Measurements from ENCODE around the gene RYR2. TPM values are rescaled to one million over a fixed set of nuclear protein-coding genes. Genes with fewer than 3 reads are reported as not detected.

The RYR2 gene
- total RNA-seq, 1 experiment from 2014 or later, result 0.03 TPM

- Histone ChIP-seq H3K27ac (ENCODE audit: low read length) (no peak overlapping the region), H3K9me3 (ENCODE audit: control insufficient read depth, insufficient read depth, low read depth, low read length) (no peaks in the 10 kb centered on the region), H3K4me3 (ENCODE audit: low read depth in 2 of 2, low read length in 2 of 2) (no peak overlapping the region), H3K27me3 (ENCODE audit: control insufficient read depth, insufficient read depth, low read length) (no peaks in the 10 kb centered on the region), H3K4me1 (ENCODE audit: control insufficient read depth, insufficient read depth, low read length) (no peaks in the 10 kb centered on the region), H3K36me3 (ENCODE audit: control insufficient read depth, insufficient read depth, low read length) (no peaks in the 10 kb centered on the region)
- CTCF ChIA-PET, result no interaction called here
- no peak for ATAC-seq
- POLR2A ChIA-PET, result no interaction called here
- no peak for TF ChIP-seq CTCF (IDR thresholded peaks at IDR 0.05)
- TF ChIP-seq POLR2AphosphoS5 (IDR thresholded peaks at IDR 0.05; ENCODE audit: low read depth, low read length), result no peak
- no peak for TF ChIP-seq SIN3A (IDR thresholded peaks at IDR 0.05; ENCODE audit: borderline replicate concordance, insufficient read depth, low read depth, low read length)
- TF ChIP-seq REST (IDR thresholded peaks at IDR 0.05; ENCODE audit: insufficient read depth in 1 of 2, low read depth in 2 of 2, low read length in 1 of 2), result no peak
- no peak for TF ChIP-seq TCF7L2 (IDR thresholded peaks at IDR 0.05; ENCODE audit: low read depth, low read length)
- no TSS peak for BruUV-seq (replicated peaks)
- DNase-seq (ENCODE audit: low read depth, low spot score), result no peak
- intact Hi-C loops (cut with micrococcal nuclease; ENCODE audit: unreplicated experiment), result no loop called here
- in situ Hi-C loops (cut with HindIII; ENCODE audit: low pct_unique_long_range_greater_than_20kb, low sequenced_read_pairs), result no loop called here
These were observed 267.7 kb downstream of the RYR2 start for GRCh38 chr1:237309595-237310118.

GRCh38 chr1:237316352-237316751 lies 274.4 kb downstream of the RYR2 start:
- ATAC-seq (no peak), DNase-seq (ENCODE audit: low read depth, low spot score) (no peak)
- no peaks in the 10 kb centered on the region for H3K4me1 ChIP-seq (ENCODE audit: control insufficient read depth, insufficient read depth, low read length)
- no peak for TF ChIP-seq TCF7L2 (IDR thresholded peaks at IDR 0.05; ENCODE audit: low read depth, low read length)
- TF ChIP-seq CTCF (IDR thresholded peaks at IDR 0.05), result no peak
- no peak for TF ChIP-seq SIN3A (IDR thresholded peaks at IDR 0.05; ENCODE audit: borderline replicate concordance, insufficient read depth, low read depth, low read length)
- no peak for TF ChIP-seq REST (IDR thresholded peaks at IDR 0.05; ENCODE audit: insufficient read depth in 1 of 2, low read depth in 2 of 2, low read length in 1 of 2)
- no peak for TF ChIP-seq POLR2AphosphoS5 (IDR thresholded peaks at IDR 0.05; ENCODE audit: low read depth, low read length)
- BruUV-seq (replicated peaks), result no TSS peak
- no peaks in the 10 kb centered on the region for H3K36me3 ChIP-seq (ENCODE audit: control insufficient read depth, insufficient read depth, low read length)
- no peak overlapping the region for H3K4me3 ChIP-seq (ENCODE audit: low read depth in 2 of 2, low read length in 2 of 2)
- H3K9me3 ChIP-seq (ENCODE audit: control insufficient read depth, insufficient read depth, low read depth, low read length), result no peaks in the 10 kb centered on the region
- ChIA-PET POLR2A (no interaction called here), CTCF (no interaction called here)
- H3K27me3 ChIP-seq (ENCODE audit: control insufficient read depth, insufficient read depth, low read length), result no peaks in the 10 kb centered on the region
- H3K27ac ChIP-seq (ENCODE audit: low read length), result no peak overlapping the region
- in situ Hi-C loops (cut with HindIII; ENCODE audit: low pct_unique_long_range_greater_than_20kb, low sequenced_read_pairs) (no loop called here), intact Hi-C loops (cut with micrococcal nuclease; ENCODE audit: unreplicated experiment) (no loop called here)

Data from Panc1 (cell line).